HepG2 (cell line): ENCODE data around the gene SNRPD2. TPM values are rescaled to one million over a fixed set of nuclear protein-coding genes. Genes with fewer than 3 reads are reported as not detected.
A peak's percentile ranks its signal among the peaks of the same experiment; 100 is the strongest.

Source experiments
- ATF2 ChIP-seq: sonication (generic); formaldehyde crosslinking; IDR thresholded peaks from 2 replicates; pipeline ENCODE4 v1.4.0; 2020; ENCODE audit warnings: missing genetic modification reagents
- DMTF1 ChIP-seq: sonication (generic); formaldehyde crosslinking; IDR thresholded peaks from 2 replicates; pipeline ENCODE4 v1.4.0; 2020; ENCODE audit warnings: mild to moderate bottlenecking, missing genetic modification reagents
- HNRNPLL ChIP-seq: fragments of 200-400 bp; formaldehyde crosslinking; IDR thresholded peaks from 2 replicates; pipeline ENCODE4 v1.6.1; 2017; ENCODE audit warnings: mild to moderate bottlenecking, low read depth, low read length; ENCODE audit not compliant: poor library complexity, severe bottlenecking
- HOXA3 ChIP-seq: sonication (generic); formaldehyde crosslinking; IDR thresholded peaks from 2 replicates; pipeline ENCODE4 v1.5.0; 2020; ENCODE audit warnings: missing genetic modification reagents
- KAT8 ChIP-seq: IDR thresholded peaks from 2 replicates; pipeline ENCODE4 v1.6.1; 2016; ENCODE audit warnings: missing genetic modification reagents, missing compliant biosample characterization
- KDM2A ChIP-seq: sonication (generic); formaldehyde crosslinking; IDR thresholded peaks from 2 replicates; pipeline ENCODE4 v1.4.0; 2020; ENCODE audit warnings: low read depth, missing genetic modification reagents, borderline replicate concordance
- KDM5B ChIP-seq: sonication (generic); formaldehyde crosslinking; IDR thresholded peaks from 2 replicates; pipeline ENCODE4 v1.4.0; 2020; ENCODE audit warnings: missing genetic modification reagents, mild to moderate bottlenecking, borderline replicate concordance
- MXI1 ChIP-seq: IDR thresholded peaks from 3 replicates; pipeline ENCODE4 v1.6.1; 2012; ENCODE audit warnings: low read depth, low read length, inconsistent platforms, borderline replicate concordance
- NKX3-1 ChIP-seq: sonication (generic); formaldehyde crosslinking; IDR thresholded peaks from 2 replicates; pipeline ENCODE4 v1.5.0; 2020; ENCODE audit warnings: missing genetic modification reagents
- SALL1 ChIP-seq: sonication (generic); formaldehyde crosslinking; IDR thresholded peaks from 2 replicates; pipeline ENCODE4 v1.8.0; 2022; ENCODE audit warnings: mild to moderate bottlenecking, missing genetic modification reagents
- SSRP1 ChIP-seq: IDR thresholded peaks from 2 replicates; pipeline ENCODE4 v1.6.1; 2016; ENCODE audit warnings: control low read depth
- STAG1 ChIP-seq: sonication (generic); formaldehyde crosslinking; IDR thresholded peaks from 2 replicates; pipeline ENCODE4 v1.4.0; 2020; ENCODE audit warnings: missing genetic modification reagents
- YY1 ChIP-seq: IDR thresholded peaks from 2 replicates; pipeline ENCODE4 v1.6.1; 2011; ENCODE audit warnings: low read length, low read depth, moderate library complexity, mild to moderate bottlenecking; ENCODE audit not compliant: insufficient read depth, insufficient replicate concordance
- ZBTB33 ChIP-seq: sonication (generic); formaldehyde crosslinking; IDR thresholded peaks from 2 replicates; pipeline ENCODE4 v1.4.0; 2020; ENCODE audit warnings: missing genetic modification reagents
- ZNF503 ChIP-seq: sonication (generic); formaldehyde crosslinking; IDR thresholded peaks from 2 replicates; pipeline ENCODE4 v1.4.0; 2020; ENCODE audit warnings: missing genetic modification reagents
- ZNF550 ChIP-seq: sonication (generic); formaldehyde crosslinking; IDR thresholded peaks from 2 replicates; pipeline ENCODE4 v1.4.0; 2020; ENCODE audit warnings: mild to moderate bottlenecking, missing genetic modification reagents, borderline replicate concordance
- ZNF616 ChIP-seq: sonication (generic); formaldehyde crosslinking; IDR thresholded peaks from 2 replicates; pipeline ENCODE4 v1.5.0; 2020; ENCODE audit warnings: low read depth, mild to moderate bottlenecking, missing genetic modification reagents
- ZNF773 ChIP-seq: sonication (generic); formaldehyde crosslinking; IDR thresholded peaks from 2 replicates; pipeline ENCODE4 v1.4.0; 2020; ENCODE audit warnings: missing genetic modification reagents, borderline replicate concordance
- polyA plus RNA-seq, 8 experiments: library from polyadenylated mRNA; depleted of rRNA in 3 of 8; stranded (reverse) in 7 of 8; unstranded in 1 of 8; fragments of >200 nt; fragmentation: Illumina TruSeq in 4 of 8; extraction: Trizol in 4 of 8; gene quantifications; 2 replicates each; pipeline versions ENCODE4 v1.2.1 to v1.2.3, GENCODE V29; 2011 to 2016; ENCODE audit warnings: low read depth in 4 of 8, missing spikeins in 1 of 8, mixed read lengths in 1 of 8; ENCODE audit not compliant: insufficient read depth in 1 of 8
- total RNA-seq, 5 experiments: library from RNA; depleted of rRNA; stranded (reverse); fragments of >200 nt; fragmentation: Illumina TruSeq; extraction: Trizol; gene quantifications; 2 replicates each; pipeline ENCODE4 v1.2.3, GENCODE V29; 2016; ENCODE audit warnings: low read depth in 1 of 5

Gene SNRPD2
- total and polyA plus RNA-seq, 2 of the 13 experiments (the other 11 are each of a cell fraction or from before 2014, with no cell fraction given), result 299 to 485 TPM

GRCh38 chr19:45681391-45682015 lies 10.2 kb downstream of the SNRPD2 start (continued):
- TF ChIP-seq ZNF550, result 0 out of 2 replicates have a peak, but pooled peaks have one; percentile 12
- 0 out of 2 replicates have a peak, but pooled peaks have one; percentile 44 for TF ChIP-seq ATF2
- peak; percentile 76; the same call in 1 of the 2 replicates for TF ChIP-seq KDM5B (CRISPR knock-in tag)
- TF ChIP-seq SSRP1 (CRISPR knock-in tag), result 0 out of 2 replicates have a peak, but pooled peaks have one; percentile 54
- peak; percentile 66 for TF ChIP-seq STAG1 (CRISPR knock-in tag)
- peak; percentile 49; the same call in 2 of the 3 replicates for TF ChIP-seq MXI1
- TF ChIP-seq ZNF503 (CRISPR knock-in tag), result no peak
- TF ChIP-seq KDM2A (CRISPR knock-in tag), result peak; percentile 96
- TF ChIP-seq HNRNPLL, result peak; percentile 64
- peak; percentile 75 for TF ChIP-seq HOXA3 (CRISPR knock-in tag)
- no peak for TF ChIP-seq ZNF773 (CRISPR knock-in tag)
- peak; percentile 74 for TF ChIP-seq YY1
- peak; percentile 70 for TF ChIP-seq SALL1 (CRISPR knock-in tag)
- peak; percentile 68; the same call in 1 of the 2 replicates for TF ChIP-seq KAT8 (CRISPR knock-in tag)
- TF ChIP-seq ZNF616, result no peak
- TF ChIP-seq NKX3-1, result no peak
- no peak for TF ChIP-seq DMTF1 (CRISPR knock-in tag)
- TF ChIP-seq ZBTB33 (CRISPR knock-in tag), result peak; percentile 15; the same call in 1 of the 2 replicates
